MCF 10A (cell line): ENCODE measurements around the gene CCDC85A. TPM values are rescaled to one million over a fixed set of nuclear protein-coding genes. Genes with fewer than 3 reads are reported as not detected.

Source experiments
- BruUV-seq: library from RNA; stranded (reverse); fragments of 400-500 nt; replicated peaks from 2 replicates; lab custom pipeline; 2021; lab: Mats Ljungman, UMichigan
- CTCF ChIA-PET: fragments of 300-600 bp; sonication (Branson Sonifier 250); formaldehyde crosslinking; extraction: SDS; loops from one replicate; lab custom pipeline; 2021; ENCODE audit warnings: antibody characterized with exemption, inconsistent platforms; lab: Yijun Ruan, JAX
- POLR2A ChIA-PET: fragments of 300-600, 350-650 bp; sonication (Branson Sonifier 250); formaldehyde crosslinking; extraction: SDS; loops from one replicate; lab custom pipeline; 2020; ENCODE audit warnings: antibody characterized with exemption, inconsistent platforms; lab: Yijun Ruan, JAX
- DNase-seq: peaks from one replicate; pipeline ENCODE4 v3.0.0-alpha.2; 2018; ENCODE audit not compliant: unreplicated experiment
- H3K27ac Mint-ChIP-seq: one replicate; pipeline ENCODE4 v1.8.0; 2022; ENCODE audit warnings: mild to moderate bottlenecking, low read depth, mixed read lengths; ENCODE audit not compliant: unreplicated experiment
- H3K27me3 Mint-ChIP-seq: one replicate; pipeline ENCODE4 v1.8.0; 2022; ENCODE audit warnings: mixed read lengths; ENCODE audit not compliant: insufficient read depth, unreplicated experiment
- H3K36me3 Mint-ChIP-seq: one replicate; pipeline ENCODE4 v1.8.0; 2022; ENCODE audit warnings: mild to moderate bottlenecking, moderate library complexity, mixed read lengths; ENCODE audit not compliant: insufficient read depth, unreplicated experiment
- H3K4me1 Mint-ChIP-seq: one replicate; pipeline ENCODE4 v1.8.0; 2022; ENCODE audit warnings: mixed read lengths; ENCODE audit not compliant: insufficient read depth, unreplicated experiment
- H3K4me3 Mint-ChIP-seq: one replicate; pipeline ENCODE4 v1.8.0; 2022; ENCODE audit warnings: mild to moderate bottlenecking, moderate library complexity, mixed read lengths; ENCODE audit not compliant: unreplicated experiment
- H3K9me3 Mint-ChIP-seq: one replicate; pipeline ENCODE4 v1.8.0; 2022; ENCODE audit warnings: mixed read lengths; ENCODE audit not compliant: unreplicated experiment
- intact Hi-C: fragments of 100-400 bp; cut with micrococcal nuclease; formaldehyde crosslinking; loops from 2 replicates; pipeline ENCODE4 v1.14.1; 2022
- total RNA-seq: library from RNA; stranded (reverse); gene quantifications from 2 replicates; pipeline ENCODE4 v1.2.3, GENCODE V29; 2022
- TF ChIP-seq, protein P1 (sequence below): fragments of 200-600 bp; IDR thresholded peaks from one replicate; pipeline ENCODE4 v1.8.0; 2022; ENCODE audit warnings: antibody characterized with exemption, mild to moderate bottlenecking; ENCODE audit not compliant: unreplicated experiment

The CCDC85A gene
- total RNA-seq, 1 experiment from 2014 or later = 0.16 TPM

DNA sequence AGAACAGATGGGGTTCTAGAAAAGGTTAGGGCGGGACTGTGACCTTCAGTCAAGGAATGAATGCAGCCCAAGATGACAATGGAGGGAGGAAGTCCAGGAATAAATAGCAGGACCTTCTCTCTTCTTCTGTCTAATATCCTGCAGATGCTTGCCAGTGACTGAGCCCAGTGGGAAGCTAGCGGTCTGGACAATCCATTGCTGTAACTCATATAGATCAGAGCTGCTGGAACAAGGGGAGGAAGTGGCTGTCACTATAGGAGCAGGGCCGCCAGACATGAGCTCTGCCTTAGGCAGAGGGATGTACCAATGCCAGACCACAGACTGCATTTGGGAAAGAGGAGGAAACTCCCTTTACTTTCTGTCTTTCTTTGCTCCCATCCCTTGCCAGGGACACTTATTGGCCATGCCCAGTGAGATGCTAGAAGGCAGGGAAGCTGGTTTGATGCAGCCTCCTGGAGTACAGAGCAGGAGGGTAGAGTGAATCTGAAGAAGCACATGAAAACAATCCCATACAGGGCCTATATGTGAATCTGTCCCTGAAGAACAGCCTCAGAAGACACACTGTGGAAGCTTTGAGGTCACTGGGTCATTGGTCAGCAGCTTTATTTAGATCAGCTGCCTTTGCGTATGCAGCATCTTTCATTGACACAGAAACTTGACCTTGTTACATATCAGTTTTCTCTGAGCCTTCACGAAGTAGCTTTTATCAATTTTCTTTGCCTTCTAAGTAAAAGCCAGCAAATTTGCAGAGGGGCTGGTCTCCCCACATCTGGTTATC lies 65.4 kb downstream of the CCDC85A start:
- no peak overlapping the region for H3K4me3 Mint-ChIP-seq
- POLR2A ChIA-PET = no interaction called here
- no peak overlapping the region for H3K27ac Mint-ChIP-seq
- TF ChIP-seq, protein P1, sequence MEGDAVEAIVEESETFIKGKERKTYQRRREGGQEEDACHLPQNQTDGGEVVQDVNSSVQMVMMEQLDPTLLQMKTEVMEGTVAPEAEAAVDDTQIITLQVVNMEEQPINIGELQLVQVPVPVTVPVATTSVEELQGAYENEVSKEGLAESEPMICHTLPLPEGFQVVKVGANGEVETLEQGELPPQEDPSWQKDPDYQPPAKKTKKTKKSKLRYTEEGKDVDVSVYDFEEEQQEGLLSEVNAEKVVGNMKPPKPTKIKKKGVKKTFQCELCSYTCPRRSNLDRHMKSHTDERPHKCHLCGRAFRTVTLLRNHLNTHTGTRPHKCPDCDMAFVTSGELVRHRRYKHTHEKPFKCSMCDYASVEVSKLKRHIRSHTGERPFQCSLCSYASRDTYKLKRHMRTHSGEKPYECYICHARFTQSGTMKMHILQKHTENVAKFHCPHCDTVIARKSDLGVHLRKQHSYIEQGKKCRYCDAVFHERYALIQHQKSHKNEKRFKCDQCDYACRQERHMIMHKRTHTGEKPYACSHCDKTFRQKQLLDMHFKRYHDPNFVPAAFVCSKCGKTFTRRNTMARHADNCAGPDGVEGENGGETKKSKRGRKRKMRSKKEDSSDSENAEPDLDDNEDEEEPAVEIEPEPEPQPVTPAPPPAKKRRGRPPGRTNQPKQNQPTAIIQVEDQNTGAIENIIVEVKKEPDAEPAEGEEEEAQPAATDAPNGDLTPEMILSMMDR = no peak
- peaks cover 6% of the 10 kb centered on the region for H3K4me1 Mint-ChIP-seq
- no peaks in the 10 kb centered on the region for H3K36me3 Mint-ChIP-seq
- intact Hi-C loops = no loop called here
- no peaks in the 10 kb centered on the region for H3K27me3 Mint-ChIP-seq
- peaks cover 7% of the 10 kb centered on the region for H3K9me3 Mint-ChIP-seq
- CTCF ChIA-PET = interaction anchor here (0.7 kb wide), 2 partner anchors 17 to 28 kb away, joined by 3 read pairs; no protein-coding TSS in a partner anchor
- BruUV-seq = no TSS peak
- DNase-seq = no peak

DNA sequence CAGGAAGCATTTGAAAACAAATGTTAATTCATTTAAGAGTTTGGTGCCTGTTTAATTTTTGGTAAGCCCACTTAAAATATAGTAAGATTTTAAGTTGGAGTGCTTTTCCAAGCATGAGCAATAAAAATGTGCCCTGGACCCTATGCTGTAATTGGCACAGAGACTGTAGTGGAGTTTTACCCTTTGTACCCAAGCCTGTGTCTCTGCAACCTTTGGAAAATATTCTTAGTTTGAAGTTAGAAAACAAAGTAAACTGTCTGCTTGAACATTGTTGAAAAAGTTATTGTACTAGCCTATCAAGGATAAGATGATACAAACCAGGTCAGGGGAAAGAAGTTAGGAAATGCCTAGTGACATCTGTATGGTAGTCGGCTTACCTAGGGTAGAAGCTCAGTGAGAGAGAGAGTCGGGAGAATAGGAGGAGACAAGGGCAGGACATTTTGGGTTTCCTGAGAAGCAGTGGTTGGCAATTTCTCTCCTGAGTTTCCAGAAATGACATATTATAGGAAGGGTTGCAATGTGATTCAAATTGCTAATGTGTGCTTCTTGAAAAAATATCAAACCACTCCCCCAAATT lies 66.5 kb downstream of the CCDC85A start:
- no peak overlapping the region for H3K4me3 Mint-ChIP-seq
- DNase-seq = no peak
- H3K36me3 Mint-ChIP-seq = no peaks in the 10 kb centered on the region
- BruUV-seq = no TSS peak
- no peaks in the 10 kb centered on the region for H3K27me3 Mint-ChIP-seq
- intact Hi-C loops = no loop called here
- TF ChIP-seq, protein P1 = no peak
- ChIA-PET POLR2A (no interaction called here), CTCF (no interaction called here)
- no peak overlapping the region for H3K27ac Mint-ChIP-seq
- H3K9me3 Mint-ChIP-seq = peaks cover 7% of the 10 kb centered on the region
- peaks cover 3% of the 10 kb centered on the region for H3K4me1 Mint-ChIP-seq

DNA sequence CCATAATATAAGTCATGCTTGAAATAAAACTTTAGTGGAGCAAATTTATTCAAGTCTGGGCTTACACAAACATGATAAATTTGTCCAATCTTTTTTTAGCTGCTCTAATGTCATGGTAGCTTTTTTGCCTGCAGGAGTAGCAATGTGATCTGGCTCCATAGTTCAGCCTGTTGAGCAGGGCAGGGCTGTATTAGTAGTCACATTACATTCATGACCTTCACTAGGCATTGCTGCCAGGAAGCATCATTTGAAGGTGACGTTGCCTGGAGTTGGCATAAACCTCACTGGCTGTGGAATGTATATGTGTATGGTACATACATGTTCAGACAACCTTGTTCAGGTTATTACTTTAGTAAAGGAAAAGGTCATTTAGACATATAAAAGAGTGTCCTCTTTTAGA lies 76.6 kb downstream of the CCDC85A start:
- no peak for DNase-seq
- TF ChIP-seq, protein P1 = no peak
- Mint-ChIP-seq H3K4me1 (peaks cover 16% of the 10 kb centered on the region), H3K36me3 (no peaks in the 10 kb centered on the region), H3K9me3 (no peaks in the 10 kb centered on the region), H3K27me3 (no peaks in the 10 kb centered on the region), H3K27ac (no peak overlapping the region), H3K4me3 (no peak overlapping the region)
- ChIA-PET CTCF (no interaction called here), POLR2A (no interaction called here)
- intact Hi-C loops = no loop called here
- BruUV-seq = no TSS peak

DNA sequence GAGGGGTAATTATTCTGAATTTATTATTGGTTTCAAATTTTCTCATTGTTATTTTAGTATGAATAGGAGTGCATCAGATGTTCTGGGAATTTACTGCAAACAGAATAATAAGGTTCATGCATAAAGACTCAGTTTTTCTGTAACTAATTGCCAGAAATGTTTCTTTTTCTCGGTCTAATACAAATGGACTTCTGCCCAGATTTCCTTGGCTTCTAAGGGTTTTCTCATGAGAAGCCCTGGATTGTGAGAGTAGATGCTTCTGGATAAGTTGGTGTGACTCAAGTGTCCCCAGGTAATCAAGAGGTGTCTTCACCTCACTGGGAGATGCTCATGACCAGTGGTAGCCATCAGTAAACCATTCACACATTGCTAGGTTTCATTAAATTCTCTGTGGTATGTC lies 78.5 kb downstream of the CCDC85A start:
- BruUV-seq = no TSS peak
- Mint-ChIP-seq H3K4me1 (peaks cover 16% of the 10 kb centered on the region), H3K36me3 (no peaks in the 10 kb centered on the region), H3K27me3 (no peaks in the 10 kb centered on the region), H3K9me3 (no peaks in the 10 kb centered on the region), H3K4me3 (no peak overlapping the region), H3K27ac (no peak overlapping the region)
- ChIA-PET POLR2A (interaction anchor here (1.3 kb wide), 1 partner anchor 12 kb away, joined by 3 read pairs; no protein-coding TSS in a partner anchor), CTCF (interaction anchor here (0.6 kb wide), 1 partner anchor 29 kb away, joined by 3 read pairs; no protein-coding TSS in a partner anchor)
- TF ChIP-seq, protein P1 = no peak
- intact Hi-C loops = no loop called here
- DNase-seq = no peak
